HCT116 (cell line): ENCODE results near the gene MAP9. TPM values are rescaled to one million over a fixed set of nuclear protein-coding genes. Genes with fewer than 3 reads are reported as not detected.

Experiments
- ATAC-seq: fragments of 200-7000 bp; cut with Tn5 transposase; 2 replicates; pipeline ENCODE4 v1.9.1; 2020; ENCODE audit warnings: mild to moderate bottlenecking, moderate library complexity
- BruUV-seq: library from RNA; stranded (reverse); fragments of 400-500 nt; replicated peaks from 2 replicates; lab custom pipeline; 2021; lab: Mats Ljungman, UMichigan
- CTCF ChIA-PET: fragments of 300-600 bp; sonication (Branson Sonifier 250); formaldehyde crosslinking; loops from one replicate; lab custom pipeline; 2021; ENCODE audit warnings: antibody characterized with exemption; lab: Charles Lee
- POLR2A ChIA-PET: fragments of 300-600, 350-600 bp; sonication (Branson Sonifier 250); formaldehyde crosslinking; loops from one replicate; lab custom pipeline; 2021; ENCODE audit warnings: antibody characterized with exemption; lab: Charles Lee
- RAD21 ChIA-PET, 2 experiments: fragments of 300-600 bp; sonication (Branson Sonifier 250); formaldehyde crosslinking; loops; one replicate each; lab custom pipeline; 2023; ENCODE audit warnings: low total read pairs in 2 of 2; ENCODE audit not compliant: uncharacterized antibody in 2 of 2, unreplicated experiment in 2 of 2, low non-redundant PET in 1 of 2; lab: Charles Lee
- DNase-seq: peaks from one replicate; pipeline ENCODE4 v3.0.0-alpha.2; 2010; ENCODE audit warnings: low read depth, low spot score
- H2AFZ ChIP-seq: fragments of 200-600 bp; shearing (Covaris generic), sonication (generic); 2 replicates; pipeline ENCODE4 v1.6.1; 2017; ENCODE audit warnings: low read depth, mixed run types, mixed read lengths, antibody characterized with exemption, low read length; ENCODE audit not compliant: poor library complexity, severe bottlenecking
- H3K27ac ChIP-seq: 2 replicates; pipeline ENCODE4 v1.5.1; 2012; ENCODE audit warnings: low read depth, low read length
- H3K27me3 ChIP-seq: fragments of 200-600 bp; sonication (generic); 2 replicates; pipeline ENCODE4 v1.6.1; 2016; ENCODE audit warnings: mixed run types, low read length, mixed read lengths; ENCODE audit not compliant: insufficient read depth
- H3K36me3 ChIP-seq, 2 experiments: fragments of 200-500 bp in 1 of 2; fragments of 200-600 bp in 1 of 2; sonication (Bioruptor generic) in 1 of 2; sonication (generic) in 1 of 2; 2 replicates each; pipeline versions ENCODE4 v1.5.1 to v1.6.1; 2014 to 2016; ENCODE audit warnings: low read length in 2 of 2, inconsistent platforms in 1 of 2, mixed read lengths in 1 of 2, mixed run types in 1 of 2; ENCODE audit not compliant: insufficient read depth in 2 of 2, control insufficient read depth in 1 of 2
- H3K4me1 ChIP-seq, 2 experiments: fragments of 200-600 bp in 1 of 2; sonication (generic) in 1 of 2; 2 replicates each; pipeline versions ENCODE4 v1.5.1 to v1.6.1; 2012 to 2017; ENCODE audit warnings: low read length in 2 of 2, inconsistent platforms in 1 of 2, mild to moderate bottlenecking in 1 of 2, mixed read lengths in 1 of 2, mixed run types in 1 of 2, moderate library complexity in 1 of 2; ENCODE audit not compliant: insufficient read depth in 2 of 2, control insufficient read depth in 1 of 2
- H3K4me2 ChIP-seq: fragments of 200-600 bp; sonication (generic); 2 replicates; pipeline ENCODE4 v1.6.1; 2017; ENCODE audit warnings: mixed run types, low read length, mixed read lengths
- H3K4me3 ChIP-seq, 2 experiments: fragments of 200-600 bp in 1 of 2; sonication (generic) in 1 of 2; replicated peaks in 1 of 2; 2 replicates each; pipeline ENCODE4 v1.5.1; 2011 to 2016; ENCODE audit warnings: low read length in 2 of 2, control low read depth in 1 of 2, low read depth in 1 of 2, mild to moderate bottlenecking in 1 of 2, mixed read lengths in 1 of 2, mixed run types in 1 of 2
- H3K79me2 ChIP-seq: fragments of 200-600 bp; sonication (generic); 2 replicates; pipeline ENCODE4 v1.6.1; 2017; ENCODE audit warnings: mild to moderate bottlenecking, mixed run types, low read length, moderate library complexity, mixed read lengths; ENCODE audit not compliant: insufficient read depth
- H3K9ac ChIP-seq: fragments of 200-600 bp; sonication (generic); 2 replicates; pipeline ENCODE4 v1.6.1; 2016; ENCODE audit warnings: low read length, mixed read lengths
- H3K9me2 ChIP-seq: fragments of 200-600 bp; sonication (generic), shearing (Covaris generic); 2 replicates; pipeline ENCODE4 v1.6.1; 2017; ENCODE audit warnings: mixed run types, mild to moderate bottlenecking, moderate library complexity; ENCODE audit not compliant: insufficient read depth
- H3K9me3 ChIP-seq, 2 experiments: fragments of 200-500 bp in 1 of 2; fragments of 200-600 bp in 1 of 2; sonication (Bioruptor generic) in 1 of 2; sonication (generic) in 1 of 2; 2 replicates each; pipeline ENCODE4 v1.6.1; 2014 to 2017; ENCODE audit warnings: low read length in 2 of 2, mixed read lengths in 2 of 2, inconsistent platforms in 1 of 2, low read depth in 1 of 2, mild to moderate bottlenecking in 1 of 2, mixed run types in 1 of 2, moderate library complexity in 1 of 2; ENCODE audit not compliant: control insufficient read depth in 1 of 2, insufficient read depth in 1 of 2
- H4K20me1 ChIP-seq: fragments of 200-600 bp; sonication (generic), shearing (Covaris generic); 2 replicates; pipeline ENCODE4 v1.6.1; 2017; ENCODE audit warnings: mixed run types, mild to moderate bottlenecking, moderate library complexity; ENCODE audit not compliant: insufficient read depth
- ATF3 ChIP-seq: IDR thresholded peaks from 2 replicates; pipeline ENCODE4 v1.6.1; 2012
- CBX3 ChIP-seq: IDR thresholded peaks from 2 replicates; pipeline ENCODE4 v1.6.1; 2012; ENCODE audit warnings: low read depth
- EGR1 ChIP-seq: IDR thresholded peaks from 2 replicates; pipeline ENCODE4 v1.6.1; 2012; ENCODE audit warnings: low read depth
- ELF1 ChIP-seq: IDR thresholded peaks from 2 replicates; pipeline ENCODE4 v1.6.1; 2012; ENCODE audit warnings: low read depth, borderline replicate concordance
- POLR2A ChIP-seq: IDR thresholded peaks from 2 replicates; pipeline ENCODE4 v1.7.0; 2011; ENCODE audit warnings: borderline replicate concordance; ENCODE audit not compliant: insufficient read depth, insufficient read length; ENCODE audit errors: extremely low read depth
- POLR2AphosphoS5 ChIP-seq: IDR thresholded peaks from 2 replicates; pipeline ENCODE4 v1.6.1; 2011; ENCODE audit warnings: mild to moderate bottlenecking, low read depth, low read length, moderate library complexity
- RAD21 ChIP-seq: IDR thresholded peaks from 2 replicates; pipeline ENCODE4 v1.6.1; 2012; ENCODE audit warnings: low read depth, mild to moderate bottlenecking
- SIN3A ChIP-seq: IDR thresholded peaks from 2 replicates; pipeline ENCODE4 v1.6.1; 2012; ENCODE audit warnings: low read depth
- SP1 ChIP-seq: IDR thresholded peaks from 2 replicates; pipeline ENCODE4 v1.6.1; 2012; ENCODE audit warnings: low read depth
- SRF ChIP-seq: IDR thresholded peaks from 2 replicates; pipeline ENCODE4 v1.6.1; 2012; ENCODE audit warnings: low read depth
- TCF7L2 ChIP-seq: IDR thresholded peaks from 2 replicates; pipeline ENCODE4 v1.7.0; 2011; ENCODE audit warnings: borderline replicate concordance, inconsistent platforms; ENCODE audit not compliant: insufficient read depth, insufficient read length; ENCODE audit errors: extremely low read depth
- YY1 ChIP-seq: IDR thresholded peaks from 2 replicates; pipeline ENCODE4 v1.6.1; 2011; ENCODE audit warnings: low read length, low read depth, moderate library complexity, mild to moderate bottlenecking; ENCODE audit not compliant: insufficient replicate concordance; ENCODE audit errors: extremely low read depth
- ZBTB33 ChIP-seq: IDR thresholded peaks from 2 replicates; pipeline ENCODE4 v1.6.1; 2011; ENCODE audit warnings: mild to moderate bottlenecking, low read length, moderate library complexity; ENCODE audit not compliant: insufficient replicate concordance; ENCODE audit errors: extremely low read depth
- ZNF274 ChIP-seq: fragments of 200-500 bp; sonication (Bioruptor generic); IDR thresholded peaks from 2 replicates; pipeline ENCODE4 v1.6.1; 2014; ENCODE audit warnings: mild to moderate bottlenecking, low read depth, low read length, inconsistent platforms
- intact Hi-C: fragments of 100-400 bp; cut with micrococcal nuclease; formaldehyde crosslinking; loops from 2 replicates; pipeline ENCODE4 v1.10.0; 2022
- total RNA-seq: library from RNA; stranded (reverse); gene quantifications from one replicate; pipeline ENCODE4 v1.2.1, GENCODE V29; 2021; ENCODE audit not compliant: unreplicated experiment
- TF ChIP-seq, protein P1 (sequence below): IDR thresholded peaks from 2 replicates; pipeline ENCODE4 v1.6.1; 2012; ENCODE audit warnings: low read depth

MAP9 gene
- total RNA-seq, 1 experiment from 2014 or later, result 0.32 TPM

DNA sequence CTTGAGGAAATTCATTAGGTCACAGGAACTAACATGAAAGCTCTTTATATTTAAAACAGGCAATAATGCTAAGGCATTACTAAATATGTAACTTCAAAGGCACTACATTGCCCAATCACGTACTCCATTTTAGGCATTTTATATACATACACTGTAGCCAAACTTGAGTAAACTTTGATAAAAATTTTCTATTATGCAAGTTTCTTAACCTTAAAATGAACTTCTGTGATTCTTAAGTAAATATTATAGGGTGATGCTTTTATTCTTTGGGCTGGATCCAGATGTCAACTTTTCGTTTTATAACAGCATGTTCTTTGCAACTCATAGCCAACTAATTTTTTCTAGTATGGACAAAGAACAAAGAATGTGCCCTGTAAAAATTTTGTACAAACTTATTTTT lies 28.3 kb upstream of the MAP9 start:
- no peak for ATAC-seq
- H4K20me1 ChIP-seq, result no peaks in the 10 kb centered on the region
- no peaks in the 10 kb centered on the region for H3K36me3 ChIP-seq
- H3K4me3 ChIP-seq, result no peak overlapping the region
- ChIA-PET CTCF (interaction anchor here (1.3 to 3.6 kb wide), 3 partner anchors 382 to 548 kb away, joined by 4 to 36 read pairs (median 4); no protein-coding TSS in a partner anchor), POLR2A (no interaction called here), RAD21 (no interaction called here)
- no peak overlapping the region for H3K9ac ChIP-seq
- TF ChIP-seq SP1 (no peak), CBX3 (no peak), ELF1 (no peak), ZNF274 (no peak), TCF7L2 (no peak), SRF (no peak), POLR2AphosphoS5 (no peak), EGR1 (no peak), POLR2A (no peak), SIN3A (no peak), ZBTB33 (no peak), ATF3 (no peak), RAD21 (no peak), YY1 (no peak)
- TF ChIP-seq, protein P1, sequence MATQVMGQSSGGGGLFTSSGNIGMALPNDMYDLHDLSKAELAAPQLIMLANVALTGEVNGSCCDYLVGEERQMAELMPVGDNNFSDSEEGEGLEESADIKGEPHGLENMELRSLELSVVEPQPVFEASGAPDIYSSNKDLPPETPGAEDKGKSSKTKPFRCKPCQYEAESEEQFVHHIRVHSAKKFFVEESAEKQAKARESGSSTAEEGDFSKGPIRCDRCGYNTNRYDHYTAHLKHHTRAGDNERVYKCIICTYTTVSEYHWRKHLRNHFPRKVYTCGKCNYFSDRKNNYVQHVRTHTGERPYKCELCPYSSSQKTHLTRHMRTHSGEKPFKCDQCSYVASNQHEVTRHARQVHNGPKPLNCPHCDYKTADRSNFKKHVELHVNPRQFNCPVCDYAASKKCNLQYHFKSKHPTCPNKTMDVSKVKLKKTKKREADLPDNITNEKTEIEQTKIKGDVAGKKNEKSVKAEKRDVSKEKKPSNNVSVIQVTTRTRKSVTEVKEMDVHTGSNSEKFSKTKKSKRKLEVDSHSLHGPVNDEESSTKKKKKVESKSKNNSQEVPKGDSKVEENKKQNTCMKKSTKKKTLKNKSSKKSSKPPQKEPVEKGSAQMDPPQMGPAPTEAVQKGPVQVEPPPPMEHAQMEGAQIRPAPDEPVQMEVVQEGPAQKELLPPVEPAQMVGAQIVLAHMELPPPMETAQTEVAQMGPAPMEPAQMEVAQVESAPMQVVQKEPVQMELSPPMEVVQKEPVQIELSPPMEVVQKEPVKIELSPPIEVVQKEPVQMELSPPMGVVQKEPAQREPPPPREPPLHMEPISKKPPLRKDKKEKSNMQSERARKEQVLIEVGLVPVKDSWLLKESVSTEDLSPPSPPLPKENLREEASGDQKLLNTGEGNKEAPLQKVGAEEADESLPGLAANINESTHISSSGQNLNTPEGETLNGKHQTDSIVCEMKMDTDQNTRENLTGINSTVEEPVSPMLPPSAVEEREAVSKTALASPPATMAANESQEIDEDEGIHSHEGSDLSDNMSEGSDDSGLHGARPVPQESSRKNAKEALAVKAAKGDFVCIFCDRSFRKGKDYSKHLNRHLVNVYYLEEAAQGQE, result no peak
- DNase-seq, result no peak
- H3K27ac ChIP-seq, result no peak overlapping the region
- H3K27me3 ChIP-seq, result no peaks in the 10 kb centered on the region
- no peaks in the 10 kb centered on the region for H3K9me2 ChIP-seq
- no peaks in the 10 kb centered on the region for H3K9me3 ChIP-seq
- BruUV-seq, result no TSS peak
- H3K4me2 ChIP-seq, result no peak overlapping the region
- H3K79me2 ChIP-seq, result no peaks in the 10 kb centered on the region
- H3K4me1 ChIP-seq, result no peaks in the 10 kb centered on the region
- intact Hi-C loops, result loop anchor here (2.0 kb wide), 2 partner anchors 382 to 974 kb away; no protein-coding TSS in a partner anchor
- no peak overlapping the region for H2AFZ ChIP-seq
